OCI-LY1 (cell line): ENCODE results near the gene SDR42E2.

Source experiments
- H2AFZ ChIP-seq: fragments of 200-600 bp; sonication (generic), shearing (Covaris generic); 2 replicates; pipeline ENCODE4 v1.6.0; 2014; ENCODE audit warnings: antibody characterized with exemption, mild to moderate bottlenecking, low read length
- H3F3A ChIP-seq: fragments of 200-600 bp; sonication (generic), shearing (Covaris generic); 2 replicates; pipeline ENCODE4 v1.6.0; 2014; ENCODE audit warnings: mild to moderate bottlenecking, antibody characterized with exemption, low read length, moderate library complexity; ENCODE audit not compliant: insufficient read depth
- H3K27ac ChIP-seq: fragments of 200-600 bp; sonication (generic); 2 replicates; pipeline ENCODE4 v1.5.1; 2014; ENCODE audit warnings: low read length, mixed run types, mild to moderate bottlenecking, low read depth; ENCODE audit not compliant: poor library complexity, severe bottlenecking
- H3K27me3 ChIP-seq: fragments of 200-600 bp; sonication (generic); 2 replicates; pipeline ENCODE4 v1.6.0; 2014; ENCODE audit warnings: antibody characterized with exemption, mild to moderate bottlenecking, low read length, moderate library complexity; ENCODE audit not compliant: insufficient read depth
- H3K36me3 ChIP-seq: fragments of 200-600 bp; sonication (generic); 2 replicates; pipeline ENCODE4 v1.6.1; 2014; ENCODE audit warnings: mild to moderate bottlenecking, antibody characterized with exemption, low read length, moderate library complexity, mixed read lengths; ENCODE audit not compliant: insufficient read depth
- H3K4me1 ChIP-seq: fragments of 200-600 bp; sonication (generic); 2 replicates; pipeline ENCODE4 v1.5.1; 2014; ENCODE audit warnings: mild to moderate bottlenecking, low read length, moderate library complexity; ENCODE audit not compliant: insufficient read depth, severe bottlenecking
- H3K4me2 ChIP-seq: fragments of 200-600 bp; sonication (generic), shearing (Covaris generic); 2 replicates; pipeline ENCODE4 v1.6.1; 2014; ENCODE audit warnings: low read length
- H3K4me3 ChIP-seq: fragments of 200-600 bp; sonication (generic); 2 replicates; pipeline ENCODE4 v1.5.1; 2014; ENCODE audit warnings: low read length, low read depth, mild to moderate bottlenecking, mixed read lengths; ENCODE audit not compliant: poor library complexity, severe bottlenecking
- H3K79me2 ChIP-seq: fragments of 200-600 bp; shearing (Covaris generic); 2 replicates; pipeline ENCODE4 v1.6.1; 2016; ENCODE audit warnings: mixed run types, low read length, mixed read lengths; ENCODE audit not compliant: insufficient read depth
- H3K9ac ChIP-seq: fragments of 200-600 bp; sonication (generic), shearing (Covaris generic); 2 replicates; pipeline ENCODE4 v1.6.1; 2014; ENCODE audit warnings: mild to moderate bottlenecking, low read length, mixed read lengths
- H3K9me2 ChIP-seq: fragments of 200-600 bp; sonication (generic), shearing (Covaris generic); 2 replicates; pipeline ENCODE4 v1.6.1; 2014; ENCODE audit warnings: low read depth, mild to moderate bottlenecking, low read length, mixed read lengths
- H3K9me3 ChIP-seq: fragments of 200-600 bp; shearing (Covaris generic); 2 replicates; pipeline ENCODE4 v1.6.1; 2014; ENCODE audit warnings: low read length, mixed read lengths
- H4K20me1 ChIP-seq: fragments of 200-600 bp; sonication (generic), shearing (Covaris generic); 2 replicates; pipeline ENCODE4 v1.6.0; 2016; ENCODE audit warnings: mild to moderate bottlenecking, low read length; ENCODE audit not compliant: insufficient read depth
- CTCF ChIP-seq: fragments of 200-600 bp; sonication (generic), shearing (Covaris generic); IDR thresholded peaks from 2 replicates; pipeline ENCODE4 v1.5.1; 2017; ENCODE audit warnings: mild to moderate bottlenecking, antibody characterized with exemption, low read length, moderate library complexity, mixed read lengths
- EZH2 ChIP-seq: fragments of 200-600 bp; sonication (generic), shearing (Covaris generic); IDR thresholded peaks from 2 replicates; pipeline ENCODE4 v1.8.0; 2017; ENCODE audit warnings: borderline replicate concordance, mixed run types, mild to moderate bottlenecking, antibody characterized with exemption, low read length, moderate library complexity, mixed read lengths

Gene SDR42E2

GRCh38 chr16:22188595-22189442 lies 26.5 kb downstream of the SDR42E2 start:
- peak overlapping the region; percentile 44 for H3K27ac ChIP-seq
- H3K4me1 ChIP-seq: peaks cover 31% of the 10 kb centered on the region
- H3F3A ChIP-seq: no peaks in the 10 kb centered on the region
- TF ChIP-seq EZH2: no peak
- peak; percentile 95 for TF ChIP-seq CTCF
- no peaks in the 10 kb centered on the region for H3K27me3 ChIP-seq
- no peaks in the 10 kb centered on the region for H3K9me2 ChIP-seq
- no peaks in the 10 kb centered on the region for H3K79me2 ChIP-seq
- no peaks in the 10 kb centered on the region for H3K36me3 ChIP-seq
- no peaks in the 10 kb centered on the region for H4K20me1 ChIP-seq
- H3K9ac ChIP-seq: no peak overlapping the region; the same call in 1 of the 2 replicates
- H3K9me3 ChIP-seq: no peaks in the 10 kb centered on the region
- H2AFZ ChIP-seq: no peak overlapping the region
- peak overlapping the region; percentile 80 for H3K4me3 ChIP-seq
- H3K4me2 ChIP-seq: peak overlapping the region; percentile 98

- Histone ChIP-seq H3K79me2 (no peaks in the 10 kb centered on the region), H3K36me3 (no peaks in the 10 kb centered on the region), H3K4me3 (peak overlapping the region; percentile 80), H4K20me1 (no peaks in the 10 kb centered on the region), H3K27ac (peak overlapping the region; percentile 44), H3F3A (no peaks in the 10 kb centered on the region), H3K9me3 (no peaks in the 10 kb centered on the region), H3K9me2 (no peaks in the 10 kb centered on the region), H3K9ac (peak overlapping the region; percentile 72), H3K27me3 (no peaks in the 10 kb centered on the region), H3K4me2 (peak overlapping the region; percentile 98), H3K4me1 (peaks cover 33% of the 10 kb centered on the region), H2AFZ (0 out of 2 replicates have a peak overlapping the region, but pooled peaks have one; percentile 32)
- TF ChIP-seq EZH2: no peak
- no peak for TF ChIP-seq CTCF
These were observed 27.3 kb downstream of the SDR42E2 start for GRCh38 chr16:22189473-22190080.

- Histone ChIP-seq H3K79me2 (no peaks in the 10 kb centered on the region), H3K27ac (peak overlapping the region; percentile 44), H3K36me3 (no peaks in the 10 kb centered on the region), H4K20me1 (no peaks in the 10 kb centered on the region), H3K27me3 (no peaks in the 10 kb centered on the region), H2AFZ (0 out of 2 replicates have a peak overlapping the region, but pooled peaks have one; percentile 32), H3K9me3 (no peaks in the 10 kb centered on the region), H3K4me2 (peak overlapping the region; percentile 98), H3K4me1 (peaks cover 39% of the 10 kb centered on the region), H3K9ac (peak overlapping the region; percentile 72), H3F3A (no peaks in the 10 kb centered on the region), H3K4me3 (peak overlapping the region; percentile 80), H3K9me2 (no peaks in the 10 kb centered on the region)
- TF ChIP-seq CTCF (no peak), EZH2 (no peak)
These were observed 27.9 kb downstream of the SDR42E2 start for GRCh38 chr16:22190081-22190775.
